Smooth muscle cell (in vitro differentiated cells): ENCODE results near the gene BRCA2. TPM values are rescaled to one million over a fixed set of nuclear protein-coding genes. Genes with fewer than 3 reads are reported as not detected.

Experiments used
- DNase-seq: peaks from one replicate; lab custom pipeline; 2025; ENCODE audit not compliant: unreplicated experiment; lab: John Stamatoyannopoulos, UW
- H2AFZ ChIP-seq: fragments of 200-600 bp; sonication (generic); 2 replicates; pipeline ENCODE4 v1.6.0; 2016; ENCODE audit warnings: antibody characterized with exemption, low read depth, mild to moderate bottlenecking
- H3F3A ChIP-seq: fragments of 200-600 bp; sonication (generic); 2 replicates; pipeline ENCODE4 v1.6.0; 2017; ENCODE audit warnings: antibody characterized with exemption, low read depth
- H3K27ac ChIP-seq: fragments of 200-600 bp; sonication (generic); 2 replicates; pipeline ENCODE4 v1.5.1; 2016; ENCODE audit warnings: low read depth, mild to moderate bottlenecking
- H3K27me3 ChIP-seq: fragments of 200-600 bp; sonication (generic); 2 replicates; pipeline ENCODE4 v1.6.1; 2016; ENCODE audit warnings: low read depth, mild to moderate bottlenecking
- H3K36me3 ChIP-seq: fragments of 200-600 bp; sonication (generic); 2 replicates; pipeline ENCODE4 v1.5.1; 2016; ENCODE audit warnings: low read depth
- H3K4me1 ChIP-seq: fragments of 200-600 bp; sonication (generic); 2 replicates; pipeline ENCODE4 v1.5.1; 2016; ENCODE audit warnings: low read depth
- H3K4me2 ChIP-seq: fragments of 200-600 bp; sonication (generic); 2 replicates; pipeline ENCODE4 v1.6.0; 2016; ENCODE audit warnings: mild to moderate bottlenecking
- H3K4me3 ChIP-seq: fragments of 200-600 bp; sonication (generic); 2 replicates; pipeline ENCODE4 v1.5.1; 2016; ENCODE audit warnings: mild to moderate bottlenecking
- H3K79me2 ChIP-seq: fragments of 200-600 bp; sonication (generic); 2 replicates; pipeline ENCODE4 v1.6.0; 2016; ENCODE audit warnings: low read depth, mild to moderate bottlenecking
- H3K9ac ChIP-seq: fragments of 200-600 bp; sonication (generic); 2 replicates; pipeline ENCODE4 v1.6.0; 2016; ENCODE audit warnings: low read depth
- H3K9me3 ChIP-seq: fragments of 200-600 bp; sonication (generic); replicated peaks from 2 replicates; pipeline ENCODE4 v1.5.1; 2016; ENCODE audit warnings: low read depth
- H4K20me1 ChIP-seq: fragments of 200-600 bp; sonication (generic); 2 replicates; pipeline ENCODE4 v1.6.0; 2016; ENCODE audit warnings: low read depth
- WGBS: methylation state at CpG from one replicate; pipeline ENCODE4 v1.1.7; 2016; ENCODE audit warnings: low lambda C conversion rate; 5-methylcytosine and 5-hydroxymethylcytosine counted together
- polyA plus RNA-seq: library from polyadenylated mRNA; unstranded; fragments of >200 nt; fragmentation: Nextera tagmentation; extraction: Ambion mirVana; gene quantifications from 2 replicates; pipeline ENCODE4 v1.2.1, GENCODE V29; 2016
- total RNA-seq: library from RNA; depleted of rRNA; stranded (reverse); fragments of >200 nt; gene quantifications from 2 replicates; pipeline ENCODE4 v1.2.3, GENCODE V29; 2014
- TF ChIP-seq, protein P1 (sequence below): fragments of 200-600 bp; sonication (generic); IDR thresholded peaks from 2 replicates; pipeline ENCODE4 v1.5.1; 2017; ENCODE audit warnings: borderline replicate concordance, mild to moderate bottlenecking, antibody characterized with exemption; ENCODE audit not compliant: insufficient read depth, poor library complexity, severe bottlenecking

The BRCA2 gene
- total and polyA plus RNA-seq, 2 experiments from 2014 or later, result 1.7 to 4.4 TPM

DNA sequence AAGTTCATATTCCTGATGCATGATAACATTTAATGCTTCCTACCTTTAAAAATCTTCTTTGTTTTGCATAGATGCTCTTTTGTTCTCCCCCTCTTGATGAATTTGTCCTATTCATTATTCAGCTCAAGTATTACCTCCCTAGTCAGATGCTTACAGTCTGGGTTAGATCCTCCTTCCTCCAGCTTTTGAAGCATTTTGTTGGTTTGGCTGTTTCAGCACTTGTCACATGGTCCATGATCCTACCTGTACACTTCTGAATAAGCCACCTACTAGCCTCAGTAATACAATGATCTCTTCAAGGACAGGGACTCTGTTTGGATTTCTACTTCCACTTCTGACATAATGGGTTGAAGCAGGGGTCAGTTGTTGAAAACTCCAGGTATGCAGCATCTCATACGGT is 75.2 kb downstream of the BRCA2 start:
- Histone ChIP-seq H3K79me2 (no peaks in the 10 kb centered on the region), H3K9me3 (no peaks in the 10 kb centered on the region), H3K9ac (no peak overlapping the region), H3K27ac (no peak overlapping the region), H3F3A (no peaks in the 10 kb centered on the region), H3K36me3 (no peaks in the 10 kb centered on the region), H3K4me3 (no peak overlapping the region), H4K20me1 (no peaks in the 10 kb centered on the region), H3K4me2 (no peak overlapping the region), H3K4me1 (no peaks in the 10 kb centered on the region), H2AFZ (no peak overlapping the region), H3K27me3 (no peaks in the 10 kb centered on the region)
- DNase-seq, result no peak
- 85% methylated on average over 1 of the region's 1 CpG for WGBS
- TF ChIP-seq, protein P1, sequence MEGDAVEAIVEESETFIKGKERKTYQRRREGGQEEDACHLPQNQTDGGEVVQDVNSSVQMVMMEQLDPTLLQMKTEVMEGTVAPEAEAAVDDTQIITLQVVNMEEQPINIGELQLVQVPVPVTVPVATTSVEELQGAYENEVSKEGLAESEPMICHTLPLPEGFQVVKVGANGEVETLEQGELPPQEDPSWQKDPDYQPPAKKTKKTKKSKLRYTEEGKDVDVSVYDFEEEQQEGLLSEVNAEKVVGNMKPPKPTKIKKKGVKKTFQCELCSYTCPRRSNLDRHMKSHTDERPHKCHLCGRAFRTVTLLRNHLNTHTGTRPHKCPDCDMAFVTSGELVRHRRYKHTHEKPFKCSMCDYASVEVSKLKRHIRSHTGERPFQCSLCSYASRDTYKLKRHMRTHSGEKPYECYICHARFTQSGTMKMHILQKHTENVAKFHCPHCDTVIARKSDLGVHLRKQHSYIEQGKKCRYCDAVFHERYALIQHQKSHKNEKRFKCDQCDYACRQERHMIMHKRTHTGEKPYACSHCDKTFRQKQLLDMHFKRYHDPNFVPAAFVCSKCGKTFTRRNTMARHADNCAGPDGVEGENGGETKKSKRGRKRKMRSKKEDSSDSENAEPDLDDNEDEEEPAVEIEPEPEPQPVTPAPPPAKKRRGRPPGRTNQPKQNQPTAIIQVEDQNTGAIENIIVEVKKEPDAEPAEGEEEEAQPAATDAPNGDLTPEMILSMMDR, result no peak

DNA sequence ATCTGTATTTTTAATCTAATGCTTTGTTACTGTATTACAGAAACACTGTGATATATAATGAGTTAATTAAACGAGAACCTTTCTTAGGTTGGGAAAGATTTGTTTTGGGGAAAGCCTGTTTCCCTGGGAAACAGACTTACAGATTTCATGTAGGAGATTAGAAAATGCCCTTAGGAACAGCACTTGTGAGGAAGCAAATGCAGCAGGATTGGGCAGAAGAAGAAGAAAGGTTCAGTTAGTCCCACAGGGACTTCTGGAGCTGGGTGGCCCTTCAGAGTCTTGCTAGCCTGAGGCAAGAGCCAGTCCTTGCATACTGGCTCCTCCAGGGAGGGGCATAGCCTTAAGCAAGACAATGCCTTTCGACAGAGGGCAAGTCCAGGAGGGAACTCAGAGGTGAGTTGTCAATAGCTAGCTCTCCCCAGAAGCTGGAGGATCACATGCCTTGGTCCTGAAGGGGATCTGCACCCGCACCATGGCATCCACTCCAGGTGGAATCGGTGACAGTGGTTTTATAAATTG is 75.9 kb downstream of the BRCA2 start:
- 73% methylated on average over 4 of the region's 4 CpGs for WGBS
- no peak overlapping the region for H2AFZ ChIP-seq

DNA sequence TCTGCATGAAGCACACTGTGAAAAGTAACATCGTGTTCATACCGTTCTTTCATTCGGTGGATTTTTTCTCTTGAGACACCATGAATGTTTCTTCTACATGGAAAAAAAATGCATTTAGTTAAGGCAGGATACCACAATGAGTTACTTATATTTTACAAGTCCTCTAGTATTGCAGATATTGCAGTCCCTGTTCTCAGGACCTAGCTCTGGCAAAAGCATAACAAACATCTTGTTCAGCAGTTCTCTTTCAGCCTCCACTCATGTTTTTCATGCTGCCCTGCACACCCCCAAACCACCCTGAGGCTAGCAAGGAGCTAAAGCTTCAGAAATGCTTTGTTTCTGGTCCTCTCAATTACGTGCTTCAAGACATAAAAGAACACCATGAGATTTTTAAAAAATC is 87.8 kb downstream of the BRCA2 start:
- 95% methylated on average over 4 of the region's 4 CpGs for WGBS
- Histone ChIP-seq H3K27ac (no peak overlapping the region), H3K36me3 (no peaks in the 10 kb centered on the region), H3K79me2 (no peaks in the 10 kb centered on the region), H3K9ac (no peak overlapping the region), H3K4me2 (no peak overlapping the region), H2AFZ (no peak overlapping the region), H3F3A (no peaks in the 10 kb centered on the region), H4K20me1 (no peaks in the 10 kb centered on the region), H3K9me3 (no peaks in the 10 kb centered on the region), H3K4me1 (no peaks in the 10 kb centered on the region), H3K4me3 (no peak overlapping the region), H3K27me3 (no peaks in the 10 kb centered on the region)
- TF ChIP-seq, protein P1, result no peak
- DNase-seq, result no peak

More for the DNA sequence above, 75.9 kb downstream of the BRCA2 start:
- no peak overlapping the region for H3K9ac ChIP-seq
- H3K79me2 ChIP-seq, result no peaks in the 10 kb centered on the region
- TF ChIP-seq, protein P1, result no peak
- no peak overlapping the region for H3K4me3 ChIP-seq
- no peaks in the 10 kb centered on the region for H3K4me1 ChIP-seq
- no peaks in the 10 kb centered on the region for H3F3A ChIP-seq
- H3K27me3 ChIP-seq, result no peaks in the 10 kb centered on the region
- H3K36me3 ChIP-seq, result no peaks in the 10 kb centered on the region
- H4K20me1 ChIP-seq, result no peaks in the 10 kb centered on the region
- no peak overlapping the region for H3K27ac ChIP-seq
- DNase-seq, result no peak
- no peak overlapping the region for H3K4me2 ChIP-seq
- no peaks in the 10 kb centered on the region for H3K9me3 ChIP-seq

GRCh38 chr13:32407854-32408253 is 92.5 kb downstream of the BRCA2 start:
- Histone ChIP-seq H3F3A (no peaks in the 10 kb centered on the region), H3K36me3 (no peaks in the 10 kb centered on the region), H2AFZ (no peak overlapping the region), H3K9me3 (no peaks in the 10 kb centered on the region), H3K27me3 (no peaks in the 10 kb centered on the region), H3K4me1 (peaks cover 10% of the 10 kb centered on the region), H3K4me3 (no peak overlapping the region), H3K9ac (no peak overlapping the region), H3K27ac (no peak overlapping the region), H4K20me1 (no peaks in the 10 kb centered on the region), H3K4me2 (no peak overlapping the region), H3K79me2 (no peaks in the 10 kb centered on the region)
- DNase-seq, result no peak
- TF ChIP-seq, protein P1, result no peak
- WGBS, result 97% methylated on average over 6 of the region's 6 CpGs
